ENCODE data around the gene SPAG8.

SPAG8 gene

DNA sequence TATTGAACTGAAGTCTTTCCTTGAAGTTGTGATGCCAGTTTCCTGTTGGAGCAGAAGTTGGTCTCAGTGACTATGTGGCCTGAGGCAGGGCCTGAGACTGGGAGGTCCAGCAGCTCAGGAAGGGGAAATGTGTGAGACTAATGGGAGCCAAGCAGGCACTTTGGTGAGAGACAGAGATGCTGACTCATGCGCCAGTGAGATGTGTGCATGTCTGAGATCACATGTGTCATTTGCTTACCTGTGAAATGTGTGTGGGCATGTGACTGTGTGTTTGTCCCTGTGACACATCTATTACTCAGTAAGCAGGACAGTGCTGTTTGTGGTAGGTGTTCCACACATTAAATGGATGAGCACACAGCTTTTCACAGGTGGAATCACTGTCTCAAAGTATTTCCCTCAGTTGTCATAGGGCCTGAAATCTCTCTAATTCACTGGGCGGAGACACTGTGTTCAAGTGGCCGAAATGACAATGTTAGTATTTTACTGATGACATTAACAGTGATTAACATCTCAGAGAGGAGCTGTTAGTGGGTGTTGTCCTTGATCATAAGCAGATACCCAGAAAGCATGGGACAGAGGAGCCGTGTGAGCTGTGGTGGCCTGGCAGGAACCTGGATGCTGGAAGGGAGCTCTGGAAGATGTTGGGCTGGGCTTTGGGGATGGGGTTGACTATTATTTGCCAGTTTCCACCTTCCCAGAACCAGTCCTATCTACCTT, 13.2 kb downstream of the SPAG8 start:
- Histone ChIP-seq H3K9ac (ENCODE audit: low read depth, low read length, poor library complexity, severe bottlenecking) (no peak overlapping the region), H3K27me3 (ENCODE audit: insufficient read depth, low read length, poor library complexity, severe bottlenecking) (no peaks in the 10 kb centered on the region), H3K79me2 (ENCODE audit: insufficient read depth, low read length) (no peaks in the 10 kb centered on the region), H3K9me3 (ENCODE audit: insufficient read depth, low read depth, low read length) (no peaks in the 10 kb centered on the region), H3K4me2 (ENCODE audit: low read depth, low read length, poor library complexity, severe bottlenecking) (no peak overlapping the region), H2AFZ (ENCODE audit: low read length) (no peak overlapping the region), H3K4me1 (ENCODE audit: insufficient read depth, low read length, poor library complexity, severe bottlenecking) (peaks cover 16% of the 10 kb centered on the region), H4K20me1 (ENCODE audit: insufficient read depth, low read length, poor library complexity, severe bottlenecking) (no peaks in the 10 kb centered on the region), H3K9me2 (replicated peaks; ENCODE audit: low read depth, low read length) (no peaks in the 10 kb centered on the region), H3F3A (ENCODE audit: low read depth) (no peaks in the 10 kb centered on the region), H3K4me3 (ENCODE audit: low read length, poor library complexity, severe bottlenecking) (no peak overlapping the region), H3K36me3 (ENCODE audit: insufficient read depth, low read length) (peaks cover 10% of the 10 kb centered on the region; the same call in 1 of the 2 replicates)
- TF ChIP-seq CTCF (conservative IDR thresholded peaks at IDR 0.05; ENCODE audit: low read length) (no peak), EZH2phosphoT487 (IDR thresholded peaks at IDR 0.05; ENCODE audit: borderline replicate concordance) (no peak)

GRCh38 chr9:35797311-35798109, 14.6 kb downstream of the SPAG8 start:
- Histone ChIP-seq H3K4me2 (ENCODE audit: low read depth, low read length, poor library complexity, severe bottlenecking) (no peak overlapping the region), H3K9me3 (ENCODE audit: insufficient read depth, low read depth, low read length) (no peaks in the 10 kb centered on the region), H3K4me3 (ENCODE audit: low read length, poor library complexity, severe bottlenecking) (no peak overlapping the region), H3K36me3 (ENCODE audit: insufficient read depth, low read length) (peaks cover 12% of the 10 kb centered on the region; the same call in 1 of the 2 replicates), H4K20me1 (ENCODE audit: insufficient read depth, low read length, poor library complexity, severe bottlenecking) (no peaks in the 10 kb centered on the region), H3K27me3 (ENCODE audit: insufficient read depth, low read length, poor library complexity, severe bottlenecking) (no peaks in the 10 kb centered on the region), H3F3A (ENCODE audit: low read depth) (no peaks in the 10 kb centered on the region), H3K4me1 (ENCODE audit: insufficient read depth, low read length, poor library complexity, severe bottlenecking) (peaks cover 16% of the 10 kb centered on the region), H2AFZ (ENCODE audit: low read length) (no peak overlapping the region), H3K9me2 (replicated peaks; ENCODE audit: low read depth, low read length) (no peaks in the 10 kb centered on the region), H3K79me2 (ENCODE audit: insufficient read depth, low read length) (no peaks in the 10 kb centered on the region), H3K9ac (ENCODE audit: low read depth, low read length, poor library complexity, severe bottlenecking) (no peak overlapping the region)
- TF ChIP-seq CTCF (conservative IDR thresholded peaks at IDR 0.05; ENCODE audit: low read length): no peak

DNA sequence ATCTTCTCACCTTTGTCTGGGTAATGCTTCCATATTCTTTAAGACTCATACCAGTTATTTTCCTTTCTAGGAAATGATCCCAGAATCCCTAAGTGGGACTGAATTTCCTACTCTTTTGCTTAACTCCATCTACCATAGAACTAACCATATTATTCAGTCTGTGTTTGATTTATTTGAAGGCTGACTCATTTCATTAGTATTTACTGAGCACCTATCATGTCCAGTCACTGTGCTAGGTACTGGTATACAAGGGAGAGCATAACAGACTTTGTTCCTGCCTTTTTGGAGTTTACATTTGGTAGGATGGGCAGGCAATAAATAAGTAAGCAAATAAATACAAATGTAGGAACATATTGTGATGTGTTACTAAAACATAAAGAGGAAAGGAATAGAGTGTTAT, 16.4 kb downstream of the SPAG8 start:
- H3K79me2 ChIP-seq (ENCODE audit: insufficient read depth, low read length): no peaks in the 10 kb centered on the region
- H3K9me3 ChIP-seq (ENCODE audit: insufficient read depth, low read depth, low read length): no peaks in the 10 kb centered on the region
- H4K20me1 ChIP-seq (ENCODE audit: insufficient read depth, low read length, poor library complexity, severe bottlenecking): no peaks in the 10 kb centered on the region
- no peak overlapping the region for H3K4me2 ChIP-seq (ENCODE audit: low read depth, low read length, poor library complexity, severe bottlenecking)
- no peak overlapping the region for H3K4me3 ChIP-seq (ENCODE audit: low read length, poor library complexity, severe bottlenecking)
- no peak overlapping the region for H3K9ac ChIP-seq (ENCODE audit: low read depth, low read length, poor library complexity, severe bottlenecking)
- H3K4me1 ChIP-seq (ENCODE audit: insufficient read depth, low read length, poor library complexity, severe bottlenecking): peaks cover 16% of the 10 kb centered on the region
- H2AFZ ChIP-seq (ENCODE audit: low read length): no peak overlapping the region
- no peaks in the 10 kb centered on the region for H3K9me2 ChIP-seq (replicated peaks; ENCODE audit: low read depth, low read length)
- H3K27me3 ChIP-seq (ENCODE audit: insufficient read depth, low read length, poor library complexity, severe bottlenecking): no peaks in the 10 kb centered on the region
- H3K36me3 ChIP-seq (ENCODE audit: insufficient read depth, low read length): peaks cover 6% of the 10 kb centered on the region; the same call in 1 of the 2 replicates
- no peaks in the 10 kb centered on the region for H3F3A ChIP-seq (ENCODE audit: low read depth)
- TF ChIP-seq CTCF (conservative IDR thresholded peaks at IDR 0.05; ENCODE audit: low read length) (no peak), EZH2phosphoT487 (IDR thresholded peaks at IDR 0.05; ENCODE audit: borderline replicate concordance) (no peak)

All from Loucy (cell line).